ENCODE results near the gene ID3.

ID3 gene

GRCh38 chr1:23562137-23562876 lies 3.0 kb upstream of the ID3 start (continued):
- no peak for TF ChIP-seq ZNF274 (IDR thresholded peaks at IDR 0.05; ENCODE audit: low read length)
- TF ChIP-seq ZNF274 (tag by site-specific recombination; IDR thresholded peaks at IDR 0.05; ENCODE audit: borderline replicate concordance) = no peak
- TF ChIP-seq, protein P1, sequence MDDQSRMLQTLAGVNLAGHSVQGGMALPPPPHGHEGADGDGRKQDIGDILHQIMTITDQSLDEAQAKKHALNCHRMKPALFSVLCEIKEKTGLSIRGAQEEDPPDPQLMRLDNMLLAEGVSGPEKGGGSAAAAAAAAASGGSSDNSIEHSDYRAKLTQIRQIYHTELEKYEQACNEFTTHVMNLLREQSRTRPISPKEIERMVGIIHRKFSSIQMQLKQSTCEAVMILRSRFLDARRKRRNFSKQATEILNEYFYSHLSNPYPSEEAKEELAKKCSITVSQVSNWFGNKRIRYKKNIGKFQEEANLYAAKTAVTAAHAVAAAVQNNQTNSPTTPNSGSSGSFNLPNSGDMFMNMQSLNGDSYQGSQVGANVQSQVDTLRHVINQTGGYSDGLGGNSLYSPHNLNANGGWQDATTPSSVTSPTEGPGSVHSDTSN (CRISPR knock-in tag; IDR thresholded peaks at IDR 0.05) = no peak
- TF ChIP-seq ZNF610 (tag by site-specific recombination; IDR thresholded peaks at IDR 0.05; ENCODE audit: borderline replicate concordance) = 0 out of 2 replicates have a peak, but pooled peaks have one; percentile 26
- TF ChIP-seq YY1 (tag by site-specific recombination; IDR thresholded peaks at IDR 0.05) = no peak
- no peak for TF ChIP-seq ZNF423 (tag by site-specific recombination; IDR thresholded peaks at IDR 0.05)
- no peak for TF ChIP-seq ZSCAN18 (tag by site-specific recombination; IDR thresholded peaks at IDR 0.05)
- TF ChIP-seq ZNF555 (tag by site-specific recombination; conservative IDR thresholded peaks at IDR 0.05) = no peak
- no peak for TF ChIP-seq KLF8 (tag by site-specific recombination; IDR thresholded peaks at IDR 0.05)
- TF ChIP-seq REPIN1 (tag by site-specific recombination; IDR thresholded peaks at IDR 0.05; ENCODE audit: low read depth) = no peak
- TF ChIP-seq, protein P2, sequence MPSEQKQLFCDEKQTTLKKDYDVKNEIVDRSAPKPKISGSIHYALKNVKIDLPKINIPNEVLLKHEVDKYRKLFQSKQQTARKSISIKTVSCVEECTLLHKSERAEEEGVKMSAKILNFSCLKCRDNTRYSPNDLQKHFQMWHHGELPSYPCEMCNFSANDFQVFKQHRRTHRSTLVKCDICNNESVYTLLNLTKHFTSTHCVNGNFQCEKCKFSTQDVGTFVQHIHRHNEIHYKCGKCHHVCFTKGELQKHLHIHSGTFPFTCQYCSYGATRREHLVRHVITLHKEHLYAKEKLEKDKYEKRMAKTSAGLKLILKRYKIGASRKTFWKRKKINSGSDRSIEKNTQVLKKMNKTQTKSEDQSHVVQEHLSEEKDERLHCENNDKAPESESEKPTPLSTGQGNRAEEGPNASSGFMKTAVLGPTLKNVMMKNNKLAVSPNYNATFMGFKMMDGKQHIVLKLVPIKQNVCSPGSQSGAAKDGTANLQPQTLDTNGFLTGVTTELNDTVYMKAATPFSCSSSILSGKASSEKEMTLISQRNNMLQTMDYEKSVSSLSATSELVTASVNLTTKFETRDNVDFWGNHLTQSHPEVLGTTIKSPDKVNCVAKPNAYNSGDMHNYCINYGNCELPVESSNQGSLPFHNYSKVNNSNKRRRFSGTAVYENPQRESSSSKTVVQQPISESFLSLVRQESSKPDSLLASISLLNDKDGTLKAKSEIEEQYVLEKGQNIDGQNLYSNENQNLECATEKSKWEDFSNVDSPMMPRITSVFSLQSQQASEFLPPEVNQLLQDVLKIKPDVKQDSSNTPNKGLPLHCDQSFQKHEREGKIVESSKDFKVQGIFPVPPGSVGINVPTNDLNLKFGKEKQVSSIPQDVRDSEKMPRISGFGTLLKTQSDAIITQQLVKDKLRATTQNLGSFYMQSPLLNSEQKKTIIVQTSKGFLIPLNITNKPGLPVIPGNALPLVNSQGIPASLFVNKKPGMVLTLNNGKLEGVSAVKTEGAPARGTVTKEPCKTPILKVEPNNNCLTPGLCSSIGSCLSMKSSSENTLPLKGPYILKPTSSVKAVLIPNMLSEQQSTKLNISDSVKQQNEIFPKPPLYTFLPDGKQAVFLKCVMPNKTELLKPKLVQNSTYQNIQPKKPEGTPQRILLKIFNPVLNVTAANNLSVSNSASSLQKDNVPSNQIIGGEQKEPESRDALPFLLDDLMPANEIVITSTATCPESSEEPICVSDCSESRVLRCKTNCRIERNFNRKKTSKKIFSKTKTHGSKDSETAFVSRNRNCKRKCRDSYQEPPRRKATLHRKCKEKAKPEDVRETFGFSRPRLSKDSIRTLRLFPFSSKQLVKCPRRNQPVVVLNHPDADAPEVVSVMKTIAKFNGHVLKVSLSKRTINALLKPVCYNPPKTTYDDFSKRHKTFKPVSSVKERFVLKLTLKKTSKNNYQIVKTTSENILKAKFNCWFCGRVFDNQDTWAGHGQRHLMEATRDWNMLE (tag by site-specific recombination; conservative IDR thresholded peaks at IDR 0.05; ENCODE audit: low read depth) = no peak
- no peak for TF ChIP-seq KLF17 (tag by site-specific recombination; IDR thresholded peaks at IDR 0.05)
- no peak for TF ChIP-seq ZBTB11 (tag by site-specific recombination; conservative IDR thresholded peaks at IDR 0.05; ENCODE audit: low read depth)
- TF ChIP-seq ZNF266 (tag by site-specific recombination; IDR thresholded peaks at IDR 0.05; ENCODE audit: low read depth) = no peak
- no peak for TF ChIP-seq OVOL3 (tag by site-specific recombination; IDR thresholded peaks at IDR 0.05)
- TF ChIP-seq ZNF335 (tag by site-specific recombination; conservative IDR thresholded peaks at IDR 0.05) = peak; percentile 75
- TF ChIP-seq ZNF175 (tag by site-specific recombination; IDR thresholded peaks at IDR 0.05) = no peak
- TF ChIP-seq ELK4 (IDR thresholded peaks at IDR 0.05; ENCODE audit: borderline replicate concordance, low read depth, low read length) = no peak
- no peak for TF ChIP-seq ZBTB7A (tag by site-specific recombination; IDR thresholded peaks at IDR 0.05; ENCODE audit: low read depth)
- no peak for TF ChIP-seq ZNF626 (tag by site-specific recombination; IDR thresholded peaks at IDR 0.05)
- TF ChIP-seq ZNF580 (tag by site-specific recombination; IDR thresholded peaks at IDR 0.05) = 0 out of 2 replicates have a peak, but pooled peaks have one; percentile 19
- no peak; the same call in 1 of the 2 replicates for TF ChIP-seq KLF9 (tag by site-specific recombination; IDR thresholded peaks at IDR 0.05; ENCODE audit: low read depth)
- TF ChIP-seq WT1 (tag by site-specific recombination; IDR thresholded peaks at IDR 0.05) = no peak
- no peak for TF ChIP-seq ZNF239 (tag by site-specific recombination; IDR thresholded peaks at IDR 0.05)
- TF ChIP-seq ZBTB21 (tag by site-specific recombination; IDR thresholded peaks at IDR 0.05) = peak; percentile 61
- no peak for TF ChIP-seq ZNF514 (tag by site-specific recombination; IDR thresholded peaks at IDR 0.05)

Data from HEK293 (cell line).